Measurements from ENCODE around the gene CARD18.
"Not testable (repeated sequence)": the region's sequence is repeated elsewhere in the genome, so short reads cannot be mapped to it uniquely, and the experiment has no call there.

CARD18 gene

DNA sequence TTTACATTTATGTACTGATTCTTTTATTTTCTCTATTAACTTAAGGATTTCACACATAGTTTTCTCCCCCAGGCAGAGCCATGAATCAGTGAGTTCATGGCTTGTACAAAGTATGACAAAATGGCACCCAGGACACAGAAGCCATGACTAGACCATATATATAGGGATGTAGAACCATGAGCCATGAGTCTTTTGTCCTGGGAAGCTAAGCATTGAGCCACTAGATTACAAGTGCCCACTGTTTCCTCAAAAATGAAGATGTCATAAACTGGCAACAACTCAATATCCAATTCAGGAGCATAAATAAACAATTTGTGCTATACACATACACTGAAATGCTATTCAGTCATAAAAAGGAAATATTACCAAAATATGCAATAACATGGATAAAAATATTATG lies 36.2 kb downstream of the CARD18 start:
- H3K4me1 ChIP-seq (ENCODE audit: control insufficient read depth, low read depth, low read length): peaks cover 8% of the 10 kb centered on the region
- no peak overlapping the region for H3K27ac ChIP-seq (ENCODE audit: low read length)
- H3K36me3 ChIP-seq (ENCODE audit: control insufficient read depth, low read depth, low read length): no peaks in the 10 kb centered on the region
- peaks cover 9% of the 10 kb centered on the region for H3K9me3 ChIP-seq (ENCODE audit: control insufficient read depth, low read depth, low read length)
- H3K9ac ChIP-seq (ENCODE audit: low read length): no peak overlapping the region
- no peak overlapping the region for H3K4me3 ChIP-seq (ENCODE audit: low read length)
- no peaks in the 10 kb centered on the region for H3K27me3 ChIP-seq (ENCODE audit: control insufficient read depth, insufficient read depth, low read length)

DNA sequence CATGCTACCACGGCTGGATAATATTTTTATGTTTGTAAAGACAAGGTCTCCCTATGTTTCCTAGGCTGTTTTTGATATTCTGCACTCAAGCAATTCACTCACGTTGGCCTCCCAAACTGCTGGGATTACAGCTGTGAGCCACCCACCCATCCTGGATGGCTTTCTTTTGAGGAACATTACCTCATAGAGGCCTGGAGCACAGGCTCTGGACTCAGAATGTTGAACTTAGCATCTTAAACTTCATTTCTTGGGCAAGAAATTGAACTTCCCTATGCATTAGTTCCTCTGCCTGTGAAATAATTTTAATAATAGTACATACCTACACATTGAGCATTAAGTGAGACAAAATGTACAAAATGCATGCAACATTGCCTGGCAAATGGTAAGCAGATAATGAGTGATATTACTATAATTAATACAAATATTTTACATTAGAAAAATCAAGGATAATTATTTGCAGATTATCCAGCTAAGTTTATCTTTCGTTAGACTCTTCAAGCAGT lies 37.4 kb downstream of the CARD18 start:
- not testable (repeated sequence) for H3K27ac ChIP-seq (ENCODE audit: low read length); H3K9me3 ChIP-seq (ENCODE audit: control insufficient read depth, low read depth, low read length); H3K9ac ChIP-seq (ENCODE audit: low read length); H3K4me3 ChIP-seq (ENCODE audit: low read length); H3K4me1 ChIP-seq (ENCODE audit: control insufficient read depth, low read depth, low read length); H3K27me3 ChIP-seq (ENCODE audit: control insufficient read depth, insufficient read depth, low read length); H3K36me3 ChIP-seq (ENCODE audit: control insufficient read depth, low read depth, low read length)

DNA sequence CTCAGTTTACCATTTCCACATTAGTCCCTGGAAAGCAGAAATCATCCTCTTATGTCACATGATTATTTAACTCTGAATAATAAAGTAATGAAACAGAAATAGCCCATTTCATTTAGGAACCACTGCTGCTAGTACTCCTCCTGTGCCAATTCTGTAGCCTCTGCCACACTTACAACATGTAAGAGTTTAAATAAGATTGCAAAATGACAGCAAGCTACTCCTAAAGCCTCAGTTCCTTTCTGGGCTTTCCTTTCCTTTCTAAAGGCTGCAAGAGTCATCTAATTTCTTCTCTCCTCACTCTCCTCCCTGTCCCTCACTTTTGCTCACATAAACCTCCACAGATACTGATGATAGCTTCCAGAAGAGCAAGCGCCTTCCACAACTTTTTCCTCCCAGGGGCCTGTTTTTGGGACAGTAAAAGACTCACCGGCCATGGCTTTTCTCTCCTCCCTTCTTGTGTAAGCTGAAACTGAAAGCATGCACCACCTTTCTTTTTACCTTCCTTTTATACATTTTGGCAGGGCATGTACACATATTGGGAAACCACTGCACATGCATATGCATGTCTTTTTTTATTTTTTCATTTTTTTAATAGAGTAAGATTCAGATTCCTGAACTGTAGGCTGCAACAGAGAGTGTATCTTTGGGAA lies 38.5 kb downstream of the CARD18 start:
- H3K4me3 ChIP-seq (ENCODE audit: low read length): no peak overlapping the region
- H3K36me3 ChIP-seq (ENCODE audit: control insufficient read depth, low read depth, low read length): no peaks in the 10 kb centered on the region

DNA sequence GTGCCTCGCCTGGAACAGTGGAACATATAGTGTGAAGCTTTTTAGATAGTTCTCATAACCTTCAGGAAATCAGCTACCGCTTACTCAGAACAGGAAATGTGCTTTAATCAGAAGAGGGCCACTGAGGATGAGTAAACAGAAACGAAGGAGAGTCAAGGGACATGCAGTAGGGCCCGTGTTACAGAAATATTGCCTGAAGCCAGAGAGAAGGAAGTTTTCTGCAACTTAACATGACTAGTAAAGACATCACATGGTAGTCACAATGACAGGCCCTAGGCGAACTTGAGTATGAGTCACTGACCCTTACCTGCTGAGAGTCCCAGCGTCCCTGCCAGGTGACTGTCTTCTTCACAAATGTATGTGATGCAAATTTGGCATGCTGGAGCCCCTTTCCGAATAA lies 39.4 kb downstream of the CARD18 start:
- peaks cover 8% of the 10 kb centered on the region for H3K4me1 ChIP-seq (ENCODE audit: control insufficient read depth, low read depth, low read length)
- no peak overlapping the region for H3K4me3 ChIP-seq (ENCODE audit: low read length)
- H3K27me3 ChIP-seq (ENCODE audit: control insufficient read depth, insufficient read depth, low read length): no peaks in the 10 kb centered on the region
- H3K9ac ChIP-seq (ENCODE audit: low read length): no peak overlapping the region
- H3K36me3 ChIP-seq (ENCODE audit: control insufficient read depth, low read depth, low read length): no peaks in the 10 kb centered on the region
- H3K27ac ChIP-seq (ENCODE audit: low read length): no peak overlapping the region
- H3K9me3 ChIP-seq (ENCODE audit: control insufficient read depth, low read depth, low read length): peaks cover 3% of the 10 kb centered on the region

More for the DNA sequence above, 38.5 kb downstream of the CARD18 start:
- H3K4me1 ChIP-seq (ENCODE audit: control insufficient read depth, low read depth, low read length): peaks cover 8% of the 10 kb centered on the region
- no peak overlapping the region for H3K9ac ChIP-seq (ENCODE audit: low read length)
- no peak overlapping the region for H3K27ac ChIP-seq (ENCODE audit: low read length)
- H3K9me3 ChIP-seq (ENCODE audit: control insufficient read depth, low read depth, low read length): peaks cover 5% of the 10 kb centered on the region
- no peaks in the 10 kb centered on the region for H3K27me3 ChIP-seq (ENCODE audit: control insufficient read depth, insufficient read depth, low read length)

DNA sequence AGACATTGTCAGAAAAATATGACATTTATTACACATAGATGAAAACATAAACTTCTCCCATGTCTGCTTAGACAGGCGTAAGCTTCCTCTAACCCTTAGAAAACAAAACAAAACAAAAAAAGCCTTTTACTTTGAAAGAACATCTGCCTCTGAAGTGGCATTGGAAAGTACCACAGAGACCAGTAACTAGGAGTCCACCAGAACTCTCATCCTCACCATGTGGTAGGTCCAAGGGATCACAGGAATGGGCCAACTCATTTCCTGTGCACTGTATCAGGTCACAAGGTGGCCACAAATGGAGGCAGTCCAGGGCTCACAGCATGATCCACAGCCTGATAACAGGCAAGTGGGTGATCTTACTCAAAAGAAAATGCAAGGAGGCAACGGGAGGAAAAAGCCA lies 40.0 kb downstream of the CARD18 start:
- not testable (repeated sequence) for H3K27me3 ChIP-seq (ENCODE audit: control insufficient read depth, insufficient read depth, low read length); H3K4me1 ChIP-seq (ENCODE audit: control insufficient read depth, low read depth, low read length); H3K36me3 ChIP-seq (ENCODE audit: control insufficient read depth, low read depth, low read length); H3K9me3 ChIP-seq (ENCODE audit: control insufficient read depth, low read depth, low read length); H3K9ac ChIP-seq (ENCODE audit: low read length); H3K4me3 ChIP-seq (ENCODE audit: low read length); H3K27ac ChIP-seq (ENCODE audit: low read length)

DNA sequence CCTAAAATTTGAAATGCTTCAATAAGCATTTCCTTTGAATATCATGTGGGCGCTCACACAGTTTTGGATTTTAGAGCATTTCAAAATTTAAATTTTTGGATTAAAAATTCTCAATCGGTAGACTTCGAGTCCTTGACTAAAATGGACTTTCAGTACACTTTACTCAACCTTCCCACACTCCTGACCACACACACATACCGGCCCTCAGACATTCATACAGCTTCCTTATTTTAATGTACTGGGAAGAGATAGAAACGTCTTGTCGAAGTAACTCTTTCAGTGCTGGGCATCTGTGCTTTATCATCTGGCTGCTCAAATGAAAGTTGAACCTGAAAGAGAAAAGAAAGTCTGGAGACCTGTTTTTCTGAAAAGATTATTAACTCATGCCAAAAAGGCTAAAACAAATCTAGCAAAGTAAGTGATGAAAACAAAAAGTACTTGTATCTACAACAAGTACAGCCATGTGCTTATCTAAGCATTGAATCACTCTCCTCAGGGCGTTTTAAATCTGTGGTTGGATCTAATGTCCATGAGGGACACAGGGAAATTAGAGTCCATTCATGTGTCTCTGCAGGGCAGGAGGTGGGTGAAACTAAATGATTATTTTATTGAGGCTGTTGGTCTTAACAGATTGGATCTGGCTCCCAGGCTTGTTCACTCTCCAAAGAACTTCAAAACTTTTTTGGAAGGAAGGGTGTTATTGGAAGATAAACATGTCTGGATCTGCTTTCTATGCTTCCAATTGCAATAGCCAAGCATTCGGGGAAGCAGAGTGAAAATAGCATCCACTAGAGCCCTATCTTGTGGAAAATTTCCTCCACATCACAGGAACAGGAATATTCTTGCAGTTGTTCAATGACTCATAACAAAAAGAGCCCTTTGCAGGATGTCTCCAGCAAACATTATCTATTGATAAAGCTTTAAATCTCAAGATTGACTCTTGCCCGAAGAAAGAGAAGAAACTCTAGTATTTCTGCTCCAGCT lies 47.0 kb downstream of the CARD18 start:
- Histone ChIP-seq H3K27me3 (ENCODE audit: control insufficient read depth, insufficient read depth, low read length) (no peaks in the 10 kb centered on the region), H3K36me3 (ENCODE audit: control insufficient read depth, low read depth, low read length) (no peaks in the 10 kb centered on the region), H3K27ac (ENCODE audit: low read length) (no peak overlapping the region), H3K9ac (ENCODE audit: low read length) (no peak overlapping the region), H3K4me1 (ENCODE audit: control insufficient read depth, low read depth, low read length) (no peaks in the 10 kb centered on the region), H3K9me3 (ENCODE audit: control insufficient read depth, low read depth, low read length) (no peaks in the 10 kb centered on the region), H3K4me3 (ENCODE audit: low read length) (no peak overlapping the region)

Data from iPS-18a (cell line).